Measurements from ENCODE around the gene NASP.

Gene NASP, protein sequence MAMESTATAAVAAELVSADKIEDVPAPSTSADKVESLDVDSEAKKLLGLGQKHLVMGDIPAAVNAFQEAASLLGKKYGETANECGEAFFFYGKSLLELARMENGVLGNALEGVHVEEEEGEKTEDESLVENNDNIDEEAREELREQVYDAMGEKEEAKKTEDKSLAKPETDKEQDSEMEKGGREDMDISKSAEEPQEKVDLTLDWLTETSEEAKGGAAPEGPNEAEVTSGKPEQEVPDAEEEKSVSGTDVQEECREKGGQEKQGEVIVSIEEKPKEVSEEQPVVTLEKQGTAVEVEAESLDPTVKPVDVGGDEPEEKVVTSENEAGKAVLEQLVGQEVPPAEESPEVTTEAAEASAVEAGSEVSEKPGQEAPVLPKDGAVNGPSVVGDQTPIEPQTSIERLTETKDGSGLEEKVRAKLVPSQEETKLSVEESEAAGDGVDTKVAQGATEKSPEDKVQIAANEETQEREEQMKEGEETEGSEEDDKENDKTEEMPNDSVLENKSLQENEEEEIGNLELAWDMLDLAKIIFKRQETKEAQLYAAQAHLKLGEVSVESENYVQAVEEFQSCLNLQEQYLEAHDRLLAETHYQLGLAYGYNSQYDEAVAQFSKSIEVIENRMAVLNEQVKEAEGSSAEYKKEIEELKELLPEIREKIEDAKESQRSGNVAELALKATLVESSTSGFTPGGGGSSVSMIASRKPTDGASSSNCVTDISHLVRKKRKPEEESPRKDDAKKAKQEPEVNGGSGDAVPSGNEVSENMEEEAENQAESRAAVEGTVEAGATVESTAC

DNA sequence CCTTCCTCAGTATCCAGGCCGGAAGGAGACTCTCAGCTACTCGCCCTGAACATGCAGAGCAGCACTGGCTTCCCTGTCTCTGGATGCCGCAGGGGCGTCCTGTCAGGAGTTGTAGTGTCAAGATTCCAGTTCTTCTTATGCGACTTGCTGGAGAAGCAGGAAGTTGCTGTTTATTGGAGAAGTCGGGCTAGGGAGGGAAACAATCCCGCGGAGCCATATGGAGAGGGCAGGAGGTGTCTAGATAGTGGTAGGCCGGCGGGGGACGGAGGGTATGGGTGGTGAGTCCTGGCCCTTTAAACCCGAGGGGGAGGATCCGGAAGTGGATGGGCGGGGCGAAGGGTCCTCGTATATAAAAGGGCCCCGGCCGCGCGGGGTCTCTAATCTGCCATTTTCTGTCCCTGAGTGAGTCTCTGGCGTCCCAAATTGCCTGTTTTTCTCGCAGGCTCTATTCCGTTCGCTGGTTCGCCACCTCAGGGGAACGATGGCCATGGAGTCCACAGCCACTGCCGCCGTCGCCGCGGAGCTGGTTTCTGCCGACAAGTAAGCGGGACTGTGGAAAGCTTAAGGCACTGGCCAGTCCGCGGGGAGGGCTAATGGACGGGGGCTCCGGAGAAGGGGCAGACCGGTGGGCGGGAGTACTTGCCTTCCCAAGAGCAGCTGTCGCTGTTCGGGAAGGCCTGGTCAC, at the start of gene NASP:
NASP (plus strand) TSS at position 376 of the 685 bp plus-strand sequence; CDS start at position 482, 106 bp downstream.
- DNase-seq, result peak; percentile 82

DNA sequence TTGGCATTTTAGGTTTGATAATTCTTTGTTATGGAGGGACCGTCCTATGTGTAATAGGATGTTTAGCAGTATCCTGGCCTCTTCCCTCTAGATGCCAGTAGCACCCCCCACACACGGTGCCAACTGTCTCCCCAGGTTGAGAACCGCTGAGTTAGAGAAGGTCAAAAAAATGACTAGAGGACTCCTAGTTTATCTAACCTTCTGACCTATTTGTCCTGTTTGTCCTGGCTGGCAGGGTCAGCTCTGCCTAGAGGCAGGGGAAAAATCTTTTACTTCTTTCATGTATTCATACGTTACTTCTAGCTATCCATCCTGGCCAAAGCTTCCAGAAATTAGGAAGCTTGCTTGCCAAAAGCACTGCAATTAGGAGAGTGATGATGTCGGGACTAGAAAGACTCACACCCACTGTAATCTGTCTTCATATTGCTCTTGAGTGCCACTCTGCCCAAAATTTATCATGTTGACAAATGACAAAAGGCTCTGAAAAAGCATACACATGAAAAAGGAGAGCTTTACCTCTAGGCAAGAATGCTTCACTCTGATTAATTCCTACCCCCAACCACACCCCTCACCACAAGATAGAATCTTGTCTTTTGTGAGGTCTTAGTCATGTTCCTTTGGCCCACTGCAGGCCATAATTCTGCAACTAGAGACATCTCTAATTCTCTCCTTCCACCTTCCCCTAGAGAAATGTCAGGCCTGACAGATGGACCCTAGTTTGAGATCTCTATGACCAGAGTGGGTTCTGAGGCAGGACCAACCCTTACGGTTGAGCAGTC, 47.7 kb upstream of the NASP start:
- no peak for DNase-seq

DNA sequence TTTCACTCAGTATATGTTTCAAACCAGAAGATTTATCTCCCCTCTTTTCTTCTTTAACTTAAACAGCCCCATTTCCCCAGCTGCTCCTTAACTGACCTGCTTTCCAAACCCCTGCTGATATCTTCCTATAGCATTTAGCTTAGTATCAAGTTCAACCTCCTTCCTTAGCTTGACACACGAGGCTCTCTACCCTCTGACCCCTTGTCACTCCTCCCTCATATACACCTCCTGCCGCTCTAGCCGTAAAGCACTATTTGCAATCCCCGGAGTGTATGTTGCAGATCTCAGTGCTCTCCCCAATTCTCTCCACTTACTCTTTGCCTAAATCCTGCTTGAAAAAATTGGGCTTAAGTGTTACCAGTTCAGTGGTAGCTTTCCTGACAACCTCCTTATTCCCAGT, 47.0 kb upstream of the NASP start:
- no peak for DNase-seq

DNA sequence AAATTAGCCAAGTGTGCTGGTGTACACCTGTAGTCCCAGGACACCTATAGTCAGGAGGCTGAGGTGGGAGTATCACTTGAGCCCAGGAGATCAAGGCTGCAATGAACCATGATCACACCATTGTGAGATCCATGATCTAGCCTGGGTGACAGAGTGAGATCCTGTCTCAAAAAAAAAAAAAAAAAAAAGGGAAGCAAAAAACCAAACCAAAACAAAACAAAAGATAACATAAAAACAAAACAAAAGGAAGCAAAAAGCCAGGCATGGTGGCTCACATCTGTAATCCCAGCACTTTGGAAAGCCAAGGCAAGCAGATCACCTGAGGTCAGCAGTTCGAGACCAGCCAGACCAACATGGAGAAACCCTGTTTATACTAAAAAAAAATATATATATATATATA, 42.6 kb upstream of the NASP start:
- no peak for DNase-seq

DNA sequence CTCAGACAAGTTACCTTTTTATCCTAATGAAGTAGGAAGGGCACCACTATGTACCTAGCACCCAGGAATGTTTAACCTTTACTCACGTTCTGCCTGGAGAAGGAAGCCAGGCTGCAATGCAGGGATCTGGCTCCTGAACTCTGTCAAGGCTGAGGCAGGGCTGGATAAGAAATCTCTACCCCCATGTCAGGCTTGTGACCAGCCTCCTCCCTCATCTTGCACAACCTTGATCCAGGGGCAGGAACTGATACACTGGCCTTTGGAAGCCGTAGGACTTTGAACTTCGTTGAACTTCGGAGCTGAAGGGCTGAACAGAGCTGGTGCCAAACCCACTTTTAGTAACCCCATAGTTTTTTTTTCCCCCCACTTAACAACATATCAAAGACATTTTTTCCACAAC, 41.2 kb upstream of the NASP start:
- no peak for DNase-seq

DNA sequence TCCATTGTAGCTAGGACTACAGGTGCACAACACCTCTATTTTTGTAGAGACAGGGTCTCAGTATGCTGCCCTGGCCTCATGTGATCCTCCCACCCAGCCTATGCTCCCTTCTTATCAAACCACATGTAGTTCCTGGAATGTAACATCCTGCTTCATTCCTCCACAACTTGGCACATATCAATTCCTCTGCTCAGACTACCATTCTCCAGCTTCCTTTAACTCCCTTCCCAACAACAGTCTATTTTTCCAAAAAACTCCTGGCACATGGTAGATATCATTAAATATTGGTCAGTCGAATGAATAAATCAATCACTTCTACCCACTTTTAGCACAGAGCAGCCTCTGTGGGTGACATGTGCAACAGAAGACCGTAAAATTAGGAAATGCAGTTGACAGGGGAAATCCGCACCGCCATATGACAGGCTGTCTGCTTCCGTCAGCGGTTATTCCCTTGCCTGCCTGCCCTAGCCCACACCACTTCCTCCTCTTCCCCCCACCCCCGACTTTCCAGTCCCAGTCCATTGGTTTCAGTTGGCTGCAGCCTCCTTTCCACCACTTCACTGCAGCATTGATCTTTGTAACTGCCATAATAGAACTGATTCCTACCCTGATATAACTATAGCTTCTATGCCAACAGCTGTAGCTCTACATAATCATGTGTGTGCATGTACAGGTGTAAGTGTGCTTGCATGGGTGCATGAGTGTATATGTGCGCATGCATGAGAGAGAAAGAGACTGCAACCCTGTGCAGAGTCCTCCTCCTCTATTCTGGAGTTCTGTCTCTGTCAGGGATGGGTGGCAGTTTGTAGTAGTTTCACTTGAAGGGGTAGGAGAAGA, 40.0 kb upstream of the NASP start:
- DNase-seq, result no peak

DNA sequence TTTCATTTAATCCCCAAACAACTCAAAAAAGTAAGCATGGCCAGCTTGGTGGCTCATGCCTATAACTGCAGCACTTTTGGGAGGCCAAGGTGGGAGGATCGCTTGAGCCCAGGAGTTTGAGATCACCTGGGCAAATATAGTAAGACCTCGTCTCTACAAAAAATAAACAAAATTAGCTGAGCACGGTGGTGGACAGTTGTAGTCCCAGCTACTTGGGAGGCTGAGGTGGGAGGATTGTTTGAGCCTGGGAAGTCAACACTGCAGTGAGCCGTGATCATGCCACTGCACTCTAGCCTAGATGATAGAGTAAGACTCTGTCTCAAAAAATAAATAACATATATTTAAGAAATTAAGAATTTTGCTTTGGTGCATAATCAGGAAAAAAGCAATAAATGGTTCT, 39.3 kb upstream of the NASP start:
- no peak for DNase-seq

DNA sequence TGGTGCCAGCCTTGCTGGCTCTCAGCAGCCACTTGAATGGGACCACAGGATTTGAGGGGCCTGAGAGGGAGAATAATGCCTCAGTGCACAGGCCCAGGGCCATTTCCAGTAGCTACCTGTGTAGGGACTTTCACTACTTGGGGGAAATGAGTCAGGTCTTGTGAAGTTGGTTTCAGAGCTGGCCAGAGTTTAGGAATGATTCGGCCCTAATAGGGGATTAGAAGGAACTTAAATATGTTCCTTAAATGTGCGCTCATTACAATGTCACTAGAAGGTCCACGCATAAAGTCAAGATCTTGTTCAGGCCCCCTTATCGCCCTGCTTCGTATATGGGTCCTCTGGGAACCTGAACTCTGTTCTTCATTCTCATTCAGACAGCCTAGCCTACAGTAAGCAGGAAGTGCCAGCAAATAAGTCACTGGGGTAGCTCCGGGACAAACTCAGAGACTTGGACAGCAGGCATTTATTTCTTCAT, 38.8 kb upstream of the NASP start:
- DNase-seq, result no peak

DNA sequence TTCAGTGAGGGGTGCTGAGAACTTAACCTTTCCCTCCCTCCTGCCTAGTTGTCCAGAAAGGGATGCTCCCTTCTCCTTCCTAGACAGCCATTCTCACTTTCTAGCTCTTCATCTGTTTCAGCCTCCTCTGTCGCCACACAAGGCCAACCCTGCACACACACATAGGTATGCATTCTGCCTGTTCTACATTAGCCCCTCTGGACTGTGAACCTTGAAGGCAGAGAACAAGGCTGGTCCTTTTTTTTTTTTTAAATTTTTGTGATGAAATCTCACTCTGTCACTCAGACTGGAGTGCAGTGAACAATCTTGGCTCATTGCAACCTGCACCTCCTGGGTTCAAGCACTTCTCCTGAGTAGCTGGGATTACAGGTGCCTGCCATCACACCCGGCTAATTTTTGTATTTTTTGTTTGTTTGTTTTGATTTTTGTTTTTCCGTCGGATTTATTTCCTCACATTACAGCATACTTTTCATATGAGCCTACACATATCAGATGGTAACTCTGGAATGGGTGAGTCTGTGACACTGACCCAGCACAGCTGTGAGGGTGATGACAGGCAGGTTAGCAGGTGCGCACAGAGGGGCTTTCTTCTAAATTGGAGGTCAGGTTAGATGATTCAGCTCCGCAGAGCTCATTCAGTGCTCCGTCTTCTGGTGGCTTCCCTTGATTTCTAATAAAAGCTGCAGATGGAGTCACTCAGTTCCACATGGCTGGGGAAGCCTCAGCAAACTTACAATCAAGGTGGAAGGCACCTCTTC, 38.1 kb upstream of the NASP start:
- no peak for DNase-seq

DNA sequence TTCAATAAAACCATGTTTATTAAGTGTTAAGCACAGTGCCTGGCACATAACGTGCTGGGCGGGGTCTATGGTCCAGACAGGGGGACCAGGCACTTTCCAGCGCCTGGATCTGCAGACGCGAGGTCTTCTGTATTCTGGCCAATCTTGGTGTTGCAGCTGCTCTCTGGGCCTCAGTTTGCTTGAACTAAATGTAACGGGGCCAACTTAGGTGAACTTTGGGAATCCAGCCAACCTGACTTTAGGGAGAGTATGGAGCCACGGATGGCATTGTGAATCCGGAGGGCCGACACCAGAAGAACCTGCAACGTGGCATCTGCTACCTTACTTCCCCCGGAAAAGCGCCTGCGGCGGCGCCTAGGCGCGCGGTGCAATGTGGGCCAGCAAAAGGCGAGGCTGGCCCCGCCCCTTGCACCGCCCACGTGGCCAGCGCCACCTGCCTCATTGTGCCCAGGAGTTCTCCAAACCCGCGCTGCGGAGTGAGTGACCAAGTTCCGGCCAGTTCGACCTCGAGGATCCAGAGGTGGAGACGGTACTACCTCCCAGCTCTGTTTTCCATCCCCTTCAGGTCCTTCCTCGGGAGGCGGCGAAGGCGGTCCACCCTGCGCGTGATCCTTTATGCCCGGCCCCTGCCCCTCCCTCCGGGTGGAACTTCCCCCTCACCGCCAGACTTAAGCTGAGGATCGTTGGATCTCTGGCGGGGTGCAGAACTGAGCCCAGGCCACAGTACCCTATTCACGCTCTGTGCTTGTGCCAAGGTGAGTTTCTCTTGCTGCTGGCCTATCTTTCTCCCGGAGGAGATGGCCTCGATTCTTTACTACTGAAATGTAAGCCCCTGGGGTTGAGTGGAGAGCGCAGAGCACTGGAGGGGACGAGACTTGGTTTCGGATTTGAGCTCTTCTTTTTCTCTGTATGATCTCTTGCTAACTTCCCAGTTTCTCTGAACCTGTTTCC, 33.2 kb upstream of the NASP start, which contains the start of gene AKR1A1:
AKR1A1 (plus strand) TSS at position 426 of the 951 bp plus-strand sequence. CDS start 10,969 bp downstream, outside the sequence.
- peak; percentile 85 for DNase-seq

DNA sequence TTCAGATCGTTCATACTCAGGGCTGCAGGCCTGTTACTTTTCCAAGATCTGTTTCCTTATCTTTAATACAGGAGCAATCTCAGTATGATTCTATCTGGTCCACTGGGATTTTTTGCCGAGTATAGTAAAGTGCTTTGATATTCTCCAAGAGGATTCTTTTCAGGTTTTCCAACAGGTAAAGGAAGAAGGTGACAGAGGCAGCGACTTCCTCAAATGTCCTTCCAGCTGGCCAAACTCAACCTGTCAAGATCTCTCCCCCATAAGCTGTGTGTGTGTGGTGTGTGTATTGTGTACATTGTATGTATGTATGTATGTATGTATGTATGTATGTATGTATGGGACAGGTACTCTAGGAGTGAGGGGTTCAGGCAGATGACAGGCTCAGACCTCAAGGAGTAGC, 32.2 kb upstream of the NASP start:
- DNase-seq, result no peak

DNA sequence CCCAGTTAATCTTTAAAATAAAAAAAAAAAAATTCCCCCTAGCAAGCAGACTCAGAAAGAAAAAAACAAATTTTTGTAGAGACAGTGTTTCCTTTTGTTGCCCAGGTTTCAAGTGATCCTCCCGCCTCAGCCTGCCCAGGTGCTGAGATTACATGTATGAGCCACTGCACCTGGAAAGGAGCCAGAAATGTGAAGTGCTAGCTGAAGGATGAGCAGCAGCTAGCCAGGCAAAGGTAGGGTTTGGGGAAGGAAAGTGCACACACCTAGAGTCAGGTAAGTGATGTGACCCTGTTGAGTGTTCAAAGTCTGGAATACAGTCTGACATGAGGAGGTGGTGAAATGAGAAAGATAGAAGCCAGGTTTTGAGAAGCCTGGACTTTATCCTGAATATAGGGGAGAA, 31.5 kb upstream of the NASP start:
- no peak for DNase-seq

DNA sequence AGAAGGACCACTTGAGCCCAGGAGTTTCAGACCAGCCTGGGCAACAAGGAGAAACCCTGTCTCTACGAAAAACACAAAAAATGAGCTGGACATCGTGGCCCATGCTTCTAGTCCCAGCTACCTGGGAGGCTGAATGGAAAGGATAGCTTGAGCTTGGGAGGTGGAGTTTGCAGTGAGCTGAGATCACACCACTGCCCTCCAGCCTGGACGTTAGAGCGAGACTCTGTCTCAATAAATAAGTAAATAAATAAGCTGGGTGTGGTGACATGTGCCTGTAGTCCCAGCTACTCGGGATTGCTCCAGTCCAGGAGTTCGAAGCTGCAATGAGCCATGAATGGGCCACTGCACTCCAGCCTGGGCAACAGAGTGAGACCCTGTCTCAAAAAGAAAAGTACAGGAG, 29.6 kb upstream of the NASP start:
- no peak for DNase-seq

DNA sequence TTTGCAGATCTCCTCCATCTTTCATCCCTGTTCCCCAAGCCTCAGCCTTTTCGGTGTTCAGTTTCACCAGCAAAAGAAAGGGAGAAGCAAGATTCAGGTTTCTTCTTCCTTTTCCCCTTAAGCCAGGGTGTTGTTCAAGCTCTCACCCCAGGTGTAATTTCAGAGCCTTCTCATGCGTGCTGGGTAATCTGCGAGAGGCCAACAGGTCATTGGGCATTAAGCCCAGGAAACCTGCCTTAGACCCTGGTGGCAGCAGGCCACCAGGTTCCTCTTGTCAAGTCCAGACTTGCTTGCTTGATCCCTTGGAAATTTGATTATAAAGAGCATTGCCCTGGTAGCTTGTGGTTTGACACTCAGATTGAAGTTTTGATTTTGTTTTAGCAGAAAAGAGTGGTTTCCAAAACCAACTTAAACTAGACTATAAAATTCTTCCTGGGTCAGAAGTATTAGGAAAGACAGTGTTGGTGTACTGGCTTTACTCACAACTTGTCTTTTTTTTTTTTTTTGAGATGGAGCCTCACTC, 26.4 kb upstream of the NASP start:
- DNase-seq, result peak; percentile 42

DNA sequence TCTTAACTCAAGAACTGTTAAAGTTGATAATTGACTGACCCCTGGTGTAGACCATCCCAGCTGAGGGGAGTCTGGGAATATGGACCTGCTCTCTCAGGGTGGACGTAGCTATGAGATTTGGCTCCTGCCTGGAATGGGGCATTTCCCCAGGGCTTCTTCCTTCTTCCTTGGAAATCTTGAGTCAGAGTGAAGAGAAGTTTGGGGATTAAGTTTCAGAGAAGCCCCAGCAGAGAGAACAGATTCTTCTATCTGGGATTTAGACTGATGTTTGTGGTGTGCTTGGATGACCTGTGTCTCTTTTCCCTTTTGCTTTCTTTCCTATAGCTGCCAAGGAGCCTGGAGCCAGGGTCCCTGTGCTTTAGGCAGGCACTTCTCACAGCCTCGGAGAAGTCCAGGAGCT, 20.0 kb upstream of the NASP start:
- no peak for DNase-seq

DNA sequence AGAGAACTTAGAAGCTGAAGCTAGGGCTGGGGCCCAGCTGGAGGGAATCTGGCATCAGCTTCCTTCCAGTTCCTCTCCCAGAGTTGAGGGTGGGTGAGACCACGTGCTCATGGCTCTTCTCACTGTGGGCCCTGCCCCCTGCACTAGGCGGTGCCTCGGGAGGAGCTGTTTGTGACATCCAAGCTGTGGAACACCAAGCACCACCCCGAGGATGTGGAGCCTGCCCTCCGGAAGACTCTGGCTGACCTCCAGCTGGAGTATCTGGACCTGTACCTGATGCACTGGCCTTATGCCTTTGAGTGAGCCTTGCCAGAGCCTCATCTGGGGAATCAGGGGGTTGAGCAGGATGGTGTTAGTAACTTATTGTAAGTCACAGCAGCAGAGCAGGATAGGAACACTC, 17.1 kb upstream of the NASP start:
- no peak for DNase-seq

DNA sequence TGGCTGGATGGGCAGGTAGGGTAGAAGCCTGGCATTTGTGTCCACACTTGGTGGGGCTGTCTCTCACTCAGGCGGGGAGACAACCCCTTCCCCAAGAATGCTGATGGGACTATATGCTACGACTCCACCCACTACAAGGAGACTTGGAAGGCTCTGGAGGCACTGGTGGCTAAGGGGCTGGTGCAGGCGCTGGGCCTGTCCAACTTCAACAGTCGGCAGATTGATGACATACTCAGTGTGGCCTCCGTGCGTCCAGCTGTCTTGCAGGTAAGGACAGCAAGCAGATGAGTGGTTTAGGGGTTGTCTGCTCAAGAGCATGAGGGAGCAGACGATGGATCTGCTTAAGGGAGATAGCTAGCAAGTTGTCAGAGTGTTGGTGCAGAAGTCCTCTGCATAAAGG, 15.9 kb upstream of the NASP start:
- DNase-seq, result no peak

DNA sequence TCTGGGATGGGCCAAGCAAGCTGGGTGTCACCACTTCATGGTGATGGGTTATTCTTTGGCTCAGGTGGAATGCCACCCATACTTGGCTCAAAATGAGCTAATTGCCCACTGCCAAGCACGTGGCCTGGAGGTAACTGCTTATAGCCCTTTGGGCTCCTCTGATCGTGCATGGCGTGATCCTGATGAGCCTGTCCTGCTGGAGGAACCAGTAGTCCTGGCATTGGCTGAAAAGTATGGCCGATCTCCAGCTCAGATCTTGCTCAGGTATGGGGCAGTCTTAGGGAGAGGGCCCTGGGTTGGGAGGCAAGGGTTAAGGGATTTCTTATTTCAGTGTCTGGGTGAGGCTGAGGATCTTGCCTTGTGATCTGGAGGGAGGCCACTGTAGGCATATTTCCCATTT, 15.4 kb upstream of the NASP start:
- DNase-seq, result no peak

DNA sequence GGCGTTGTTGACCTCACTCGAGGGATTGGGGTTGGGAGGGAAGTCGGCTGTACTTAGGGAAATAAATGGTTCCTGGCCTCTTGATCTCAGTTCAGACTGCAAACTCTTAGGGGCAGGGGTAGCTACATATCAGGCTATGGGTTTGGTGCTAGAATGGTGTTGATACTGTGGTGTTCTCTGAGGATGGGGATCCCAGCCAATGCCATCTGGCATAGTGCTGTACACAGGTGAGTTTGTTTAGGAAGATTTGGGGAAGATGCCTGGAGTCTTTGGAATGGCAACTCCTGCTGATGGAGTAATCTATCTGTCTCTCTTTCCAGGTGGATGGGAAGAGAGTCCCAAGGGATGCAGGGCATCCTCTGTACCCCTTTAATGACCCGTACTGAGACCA, 14.3 kb upstream of the NASP start:
- no peak for DNase-seq

Measured in DMS 273 treated with DMSO at 0.1 percent for 48 hours (cell line).